NOMO-1 (cell line): ENCODE data around the gene NET1.
"Not testable (repeated sequence)": the region's sequence is repeated elsewhere in the genome, so short reads cannot be mapped to it uniquely, and the experiment has no call there.

Source experiments
- DNase-seq, 2 experiments: peaks; one replicate each; lab custom pipeline; 2025; ENCODE audit not compliant: unreplicated experiment in 2 of 2; lab: John Stamatoyannopoulos, UW

Gene NET1

DNA sequence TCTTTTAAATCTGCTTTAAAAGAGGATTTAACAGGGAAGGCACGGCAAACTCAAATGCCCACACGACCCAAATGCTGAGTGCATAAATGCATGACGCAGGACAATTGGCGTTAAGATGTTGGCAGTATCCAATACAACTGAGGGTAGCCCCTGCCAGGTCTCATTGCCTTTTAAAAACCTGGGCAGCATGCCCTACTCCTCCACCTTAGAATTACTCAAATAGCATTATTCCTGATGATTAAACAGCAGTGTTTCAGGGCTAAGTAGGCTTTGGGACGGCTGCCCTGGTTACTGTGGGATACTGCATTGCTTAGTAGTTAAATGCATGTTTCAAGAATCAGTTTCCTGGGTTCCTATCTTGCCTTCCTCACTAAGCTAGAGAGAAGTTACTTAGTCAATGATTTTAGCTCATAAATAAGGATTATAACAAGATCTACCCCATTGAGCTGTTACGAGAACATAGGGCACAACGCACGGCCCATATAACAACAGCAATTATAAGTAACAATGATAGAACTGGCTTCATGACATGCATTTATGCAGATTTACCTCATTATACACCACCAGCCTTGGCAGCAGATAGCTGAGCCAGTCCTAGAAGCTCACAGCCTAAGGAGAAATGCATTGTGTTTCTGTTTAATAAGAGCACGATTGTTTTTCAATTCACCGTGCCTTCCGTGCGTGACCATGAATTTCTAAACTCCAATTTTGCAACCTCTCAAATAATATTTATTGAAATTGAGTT lies 15.6 kb upstream of the NET1 start:
- no peak for DNase-seq

DNA sequence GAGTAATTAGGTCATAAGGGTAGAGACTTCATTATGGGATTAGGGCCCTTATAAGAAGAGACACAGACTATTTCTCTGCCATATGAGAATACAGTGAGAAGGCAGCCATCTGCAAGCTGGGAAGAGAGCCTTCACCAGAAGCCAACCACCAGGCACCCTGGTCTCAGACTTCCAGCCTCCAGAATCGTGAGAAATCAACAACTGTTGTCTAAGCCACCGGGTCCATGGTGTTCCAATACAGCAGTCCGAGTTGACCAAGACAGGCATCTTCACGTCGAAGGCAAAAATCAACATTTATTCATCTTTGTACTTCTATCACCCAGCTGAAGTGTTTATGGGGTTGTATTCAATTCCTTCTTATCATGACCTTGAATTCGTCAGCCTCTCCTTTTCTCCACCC lies 13.0 kb upstream of the NET1 start:
- DNase-seq, result no peak

DNA sequence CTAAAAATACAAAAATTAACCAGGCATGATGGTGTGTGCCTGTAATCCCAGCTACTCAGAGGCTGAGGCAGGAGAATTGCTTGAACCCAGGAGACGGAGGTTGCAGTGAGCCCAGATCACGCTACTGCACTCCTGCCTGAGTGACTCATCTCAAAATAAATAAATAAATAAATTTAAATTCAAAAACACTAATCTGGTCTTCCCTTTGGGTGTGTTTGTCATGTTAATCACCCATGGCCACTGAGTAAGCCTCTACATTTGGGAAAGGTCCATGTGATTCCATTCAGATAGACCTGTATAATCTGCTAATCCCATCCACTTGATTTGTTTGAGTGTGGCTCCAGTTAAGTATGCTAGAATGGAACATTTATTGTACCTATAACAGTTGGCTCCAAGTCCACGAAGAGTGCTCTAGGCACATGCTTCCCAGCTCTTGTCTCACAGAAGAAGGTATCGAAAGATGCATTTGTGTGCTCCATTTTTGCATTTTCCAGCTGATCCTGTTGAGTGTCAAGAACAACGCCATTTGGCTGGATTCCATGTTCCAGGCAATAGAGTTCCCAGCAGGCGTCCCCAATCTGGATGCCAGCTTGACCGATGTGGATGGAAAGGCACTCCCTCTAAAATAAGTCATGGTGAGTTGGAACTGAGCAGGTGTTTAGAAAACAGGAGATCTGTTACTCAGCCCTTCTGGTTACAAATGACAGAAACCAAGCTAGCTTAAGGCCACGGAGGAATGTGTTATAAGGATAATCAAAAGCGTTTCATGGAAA lies 11.7 kb upstream of the NET1 start:
- DNase-seq, result no peak

DNA sequence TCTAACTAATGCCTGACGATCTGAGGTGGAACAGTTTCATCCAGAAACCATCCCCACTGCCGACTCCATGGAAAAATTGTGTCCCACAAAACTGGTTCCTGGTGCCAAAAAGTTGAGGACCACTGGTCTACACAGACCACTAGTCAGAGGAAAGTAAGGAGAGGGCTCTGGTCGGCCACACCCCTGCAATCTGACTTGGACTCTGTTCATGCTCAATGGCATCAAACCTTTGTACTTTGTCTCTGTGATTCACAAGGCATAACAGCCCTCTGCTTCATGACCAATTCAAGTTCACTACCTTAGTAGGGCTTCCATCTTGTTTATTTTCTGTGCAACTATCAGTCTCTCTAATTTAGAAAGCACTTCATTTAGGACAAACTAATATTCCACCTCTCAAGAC lies 9.6 kb upstream of the NET1 start:
- DNase-seq, result no peak

DNA sequence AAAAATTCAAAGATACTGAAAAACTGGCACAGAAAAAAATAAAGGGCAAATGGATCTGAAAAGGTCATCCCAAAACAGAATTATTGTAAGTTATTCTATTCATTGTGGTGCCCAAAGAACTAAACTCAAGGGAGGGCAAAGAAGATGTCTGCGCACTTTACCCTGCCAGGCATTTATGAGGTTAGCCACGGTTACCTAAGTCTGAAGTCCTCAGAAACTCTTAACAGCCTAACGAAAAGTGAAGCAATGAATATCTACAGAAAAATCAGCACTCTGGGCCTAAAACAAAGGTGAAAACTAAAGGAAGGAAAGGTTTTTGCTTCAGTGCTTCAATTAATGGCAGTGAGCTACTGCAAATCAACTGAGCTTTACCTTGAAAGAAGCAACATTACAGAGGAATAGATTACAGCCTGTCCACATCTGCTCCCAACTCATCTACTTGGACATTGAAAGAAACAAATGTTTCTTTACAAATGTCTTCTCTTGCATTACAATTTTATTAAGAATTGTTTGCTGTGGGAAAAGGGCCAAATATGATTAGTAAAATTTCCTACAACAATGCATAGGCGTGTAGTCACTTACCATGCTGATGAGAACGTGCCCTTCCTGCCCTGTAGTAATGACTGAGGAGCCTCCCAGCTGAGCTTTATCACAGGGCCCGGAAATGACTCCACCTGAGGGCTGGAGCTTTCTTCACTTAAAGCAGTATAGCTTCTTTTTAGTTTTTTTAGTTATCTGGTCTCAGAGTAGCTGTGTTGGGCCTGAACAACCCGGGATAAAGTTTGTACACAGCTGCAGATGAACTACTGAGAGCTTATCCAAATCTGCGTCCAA lies 7.9 kb upstream of the NET1 start, which contains the start of gene TUBAL3:
Gene TUBAL3, minus strand, starts transcription at position 621 of the 834 bp plus-strand sequence. Its CDS starts 36 bp downstream, at position 585.
- DNase-seq, result no peak

DNA sequence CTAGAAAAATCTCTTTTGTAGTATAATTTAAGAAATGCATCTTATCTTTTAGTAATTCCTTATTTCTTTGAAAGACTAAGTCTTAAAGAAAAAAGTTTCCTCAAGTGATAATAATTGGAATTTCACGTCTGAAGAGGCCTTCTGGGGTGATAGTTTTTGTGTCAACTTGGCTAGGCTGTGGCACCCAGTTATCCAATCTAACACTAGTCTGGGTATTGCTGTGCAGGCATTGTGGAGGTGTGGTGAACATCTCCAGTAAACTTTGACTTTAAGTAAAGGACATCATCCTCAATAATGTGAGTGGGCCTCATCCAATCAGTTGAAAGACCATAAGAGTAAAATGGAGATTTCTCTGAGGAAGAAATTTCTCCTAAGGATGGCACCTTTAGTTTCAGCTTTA lies 5.4 kb upstream of the NET1 start:
- no peak for DNase-seq

DNA sequence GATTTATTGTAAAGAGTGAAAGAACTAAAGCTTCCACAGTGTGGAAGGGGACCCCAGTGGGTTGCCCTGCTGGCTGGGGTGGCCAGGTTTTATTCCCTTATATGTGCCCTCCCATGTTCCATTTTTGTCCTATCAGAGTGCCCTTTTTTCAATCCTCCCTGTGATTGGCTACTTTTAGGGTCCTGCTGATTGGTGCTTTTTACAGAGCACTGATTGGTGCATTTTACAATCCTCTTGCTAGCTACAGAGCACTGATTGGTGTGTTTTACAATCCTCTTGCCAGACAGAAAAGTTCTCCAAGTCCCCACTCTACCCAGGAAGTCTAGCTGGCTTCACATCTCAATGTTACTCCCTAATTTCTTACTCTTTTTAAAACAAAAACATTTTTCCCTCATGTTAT lies 1.6 kb upstream of the NET1 start:
- DNase-seq, result not testable (repeated sequence)

DNA sequence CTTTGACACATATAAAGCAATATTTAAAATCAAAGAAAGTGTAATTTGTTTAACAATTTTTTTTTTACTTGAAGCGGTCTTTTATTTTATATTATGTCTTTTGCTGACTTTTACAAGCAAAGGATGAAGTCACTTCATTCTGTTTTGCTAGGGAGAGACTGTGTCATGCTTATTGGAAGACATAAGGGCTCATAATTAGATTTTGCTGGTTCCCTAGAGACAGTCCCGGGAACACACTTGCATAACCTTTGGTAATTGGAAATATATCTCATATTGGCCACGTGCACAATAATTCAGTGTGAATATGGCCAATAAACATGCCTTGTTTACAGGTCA lies 448 bp upstream of the NET1 start:
- DNase-seq, result no peak

DNA sequence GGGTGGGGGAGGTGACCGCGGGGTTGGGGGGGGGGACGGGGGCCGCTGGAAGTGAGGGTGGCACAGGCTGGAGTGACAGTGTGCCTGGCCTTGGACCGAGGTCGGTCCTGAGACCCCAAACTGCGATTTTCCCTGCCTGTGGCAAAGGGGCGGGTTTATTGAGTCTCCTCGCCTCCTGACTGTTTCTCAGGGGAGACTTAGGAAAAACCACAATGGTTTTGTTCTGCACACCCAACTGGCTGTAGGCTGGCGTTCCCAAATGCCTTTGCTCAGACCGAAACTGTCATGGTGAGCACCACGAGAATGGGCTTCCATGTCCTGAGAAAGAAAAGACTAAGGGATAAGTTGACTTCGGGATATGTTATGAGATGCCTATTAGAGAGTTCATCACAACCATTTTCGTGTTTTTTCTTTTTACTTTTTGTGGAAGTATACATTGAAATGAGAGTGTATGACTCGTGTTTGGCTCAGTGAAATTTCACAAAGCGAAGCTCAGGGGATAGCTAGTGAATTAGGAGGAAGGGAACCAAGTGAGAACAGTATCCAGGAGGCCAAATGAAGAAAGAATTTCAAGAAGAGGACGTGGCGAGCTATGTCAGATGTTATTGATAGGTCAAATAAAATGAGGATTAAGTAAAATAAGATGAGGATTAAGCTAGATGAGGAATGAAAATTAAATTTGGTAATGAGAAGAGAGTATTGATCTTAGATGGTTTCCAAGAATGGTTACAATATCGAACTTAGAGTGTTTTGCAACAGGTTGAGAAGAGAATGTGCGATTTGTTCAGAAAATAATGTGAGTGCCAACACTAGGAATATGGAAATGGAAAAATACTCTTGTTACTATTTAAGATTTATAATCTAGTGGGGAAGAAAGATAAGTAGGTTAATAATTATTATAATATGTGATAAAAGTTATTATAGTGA lies 918 bp downstream of the NET1 start:
- DNase-seq, result peak in 1 of 2 experiments; percentile 30

DNA sequence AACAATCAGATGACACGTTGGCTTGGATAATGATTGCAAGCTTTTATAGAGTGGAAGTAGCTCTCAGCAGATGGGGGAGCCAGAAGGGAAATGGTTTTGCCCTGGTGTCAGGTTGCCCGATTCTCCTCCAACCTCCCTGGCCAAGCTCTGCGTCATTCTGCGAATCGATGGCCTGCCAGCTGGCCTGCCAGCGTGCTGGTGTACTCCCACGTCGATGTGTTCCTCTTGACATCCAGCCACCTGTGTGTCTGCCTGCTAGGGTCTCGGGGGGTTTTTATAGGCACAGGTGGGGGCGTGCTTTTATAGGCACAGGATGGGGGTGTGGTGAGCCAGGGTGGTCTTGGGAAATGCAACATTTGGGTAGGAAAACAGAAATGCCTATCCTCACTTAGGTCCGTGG lies 4.6 kb downstream of the NET1 start:
- no peak for DNase-seq

DNA sequence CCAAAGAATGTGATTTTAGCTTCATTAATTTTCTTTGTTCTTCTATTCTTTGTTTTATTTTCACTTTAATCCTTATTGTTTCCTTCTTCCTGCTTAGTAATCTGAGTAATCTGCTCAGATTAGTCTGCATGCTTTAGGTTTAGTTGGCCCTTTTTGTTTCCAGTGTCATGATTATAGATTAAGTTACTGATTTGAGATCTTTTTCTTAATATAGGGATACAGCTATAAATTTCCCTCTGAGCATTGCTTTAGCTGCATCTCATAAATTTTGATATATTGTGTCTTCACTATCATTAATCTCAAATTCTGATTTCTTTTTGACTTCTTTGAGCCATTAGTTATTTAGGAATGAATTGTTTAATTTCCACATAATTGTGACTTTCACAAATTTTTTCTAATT lies 6.2 kb downstream of the NET1 start:
- no peak for DNase-seq

DNA sequence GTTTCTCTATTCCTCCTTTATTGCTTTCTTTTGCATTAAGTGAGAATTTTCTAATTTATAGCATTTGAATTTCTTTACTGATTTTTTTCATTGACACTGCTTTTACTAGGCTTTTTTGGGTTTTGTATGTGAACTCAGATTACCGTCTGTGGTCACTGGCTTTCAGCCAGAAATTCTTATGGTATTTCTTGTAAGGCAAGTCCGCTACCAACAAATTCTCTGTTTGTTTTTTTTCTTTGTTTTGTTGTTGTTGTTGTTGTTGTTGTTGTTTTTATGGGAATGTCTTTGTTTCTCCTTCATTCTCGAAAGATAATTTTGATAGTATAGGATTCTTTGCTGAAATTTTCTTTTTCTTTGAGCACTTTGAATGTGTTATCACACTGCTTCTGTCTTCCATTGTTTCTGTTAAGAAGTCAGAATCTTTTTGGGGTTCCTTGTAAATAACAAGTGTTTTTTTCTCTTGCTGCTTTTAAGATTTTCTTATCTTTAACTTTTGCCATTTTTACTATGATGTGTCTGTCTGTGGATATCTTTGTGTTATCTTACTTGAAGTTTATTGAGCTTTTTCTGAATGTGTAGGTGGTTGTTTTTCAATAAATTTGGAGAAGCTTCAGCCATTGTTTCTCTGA lies 7.2 kb downstream of the NET1 start:
- no peak for DNase-seq

DNA sequence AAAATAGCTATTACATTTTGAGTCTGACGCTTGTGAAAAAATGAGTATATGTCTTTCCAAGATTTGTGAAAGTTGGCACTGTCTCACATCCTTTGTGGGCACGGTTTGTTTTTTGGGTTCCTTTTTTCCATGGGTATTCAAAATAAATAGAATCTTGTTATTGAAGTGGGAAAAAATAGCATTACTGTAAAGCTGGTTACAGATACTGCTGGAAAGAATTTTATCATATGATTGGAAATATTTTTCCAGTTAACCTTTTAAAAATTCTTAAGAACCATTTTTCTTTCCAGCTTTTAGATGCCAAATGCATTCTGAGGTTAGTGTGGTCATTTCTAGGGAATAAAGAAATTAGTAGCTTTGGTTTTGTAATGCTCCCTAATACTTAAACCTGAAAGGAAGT lies 11.4 kb downstream of the NET1 start:
- DNase-seq, result no peak

DNA sequence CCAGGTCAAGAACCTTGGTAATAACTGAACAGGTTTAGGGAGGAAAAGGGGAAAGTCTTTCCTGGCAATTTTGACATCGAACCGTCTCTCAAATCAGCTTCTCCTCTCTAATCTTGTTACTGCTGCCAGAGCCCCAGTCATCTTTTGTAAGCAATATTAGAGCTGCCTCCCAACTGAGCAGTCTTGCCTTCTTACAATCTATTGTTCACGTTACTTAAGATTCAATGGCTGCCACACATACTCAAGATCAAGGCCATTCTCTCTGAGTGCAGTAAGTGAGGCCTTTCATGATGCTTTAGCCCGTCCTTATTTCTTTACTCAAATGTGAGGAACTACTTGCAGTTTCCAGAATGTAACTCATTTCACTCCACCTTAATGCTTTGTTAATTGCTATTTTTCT lies 12.4 kb downstream of the NET1 start:
- DNase-seq, result no peak

DNA sequence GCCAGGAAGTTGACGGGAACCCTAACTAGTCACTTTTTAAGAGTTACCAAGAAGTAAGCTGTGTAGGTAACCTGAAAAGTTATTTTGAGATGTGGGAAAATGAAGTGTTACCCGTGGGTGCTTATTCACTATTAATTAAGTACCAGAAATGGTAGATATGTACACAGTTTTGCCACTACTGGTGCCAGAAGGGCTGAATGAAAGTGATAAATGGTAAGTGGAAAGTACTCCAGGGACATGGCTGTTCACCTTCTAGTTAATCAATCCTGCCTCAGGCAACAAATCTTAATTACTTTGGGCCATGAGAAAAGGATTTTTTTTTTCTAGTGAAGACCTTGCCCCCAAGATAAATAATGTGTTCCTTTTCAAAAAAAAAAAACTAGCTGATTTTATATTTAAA lies 15.8 kb downstream of the NET1 start:
- DNase-seq, result no peak

DNA sequence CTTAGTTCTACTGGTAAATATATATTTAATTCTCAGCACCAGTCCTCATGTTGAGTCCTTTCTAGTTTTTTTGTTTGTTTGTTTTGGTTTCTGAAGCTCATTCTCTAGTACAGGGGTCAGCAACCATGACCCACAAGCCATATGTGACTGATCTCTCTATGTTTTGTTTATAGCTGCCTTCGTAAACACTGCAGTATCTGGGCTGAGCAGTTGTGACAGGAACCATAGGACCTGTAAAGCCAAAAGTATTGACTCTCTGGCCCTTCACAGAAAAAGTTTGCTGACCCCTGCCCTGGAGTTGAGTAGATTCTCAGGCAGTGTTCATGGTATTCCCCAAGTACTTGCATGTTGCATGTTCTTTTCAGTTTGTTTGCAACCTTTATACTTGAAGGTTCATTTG lies 20.8 kb downstream of the NET1 start:
- DNase-seq, result no peak

DNA sequence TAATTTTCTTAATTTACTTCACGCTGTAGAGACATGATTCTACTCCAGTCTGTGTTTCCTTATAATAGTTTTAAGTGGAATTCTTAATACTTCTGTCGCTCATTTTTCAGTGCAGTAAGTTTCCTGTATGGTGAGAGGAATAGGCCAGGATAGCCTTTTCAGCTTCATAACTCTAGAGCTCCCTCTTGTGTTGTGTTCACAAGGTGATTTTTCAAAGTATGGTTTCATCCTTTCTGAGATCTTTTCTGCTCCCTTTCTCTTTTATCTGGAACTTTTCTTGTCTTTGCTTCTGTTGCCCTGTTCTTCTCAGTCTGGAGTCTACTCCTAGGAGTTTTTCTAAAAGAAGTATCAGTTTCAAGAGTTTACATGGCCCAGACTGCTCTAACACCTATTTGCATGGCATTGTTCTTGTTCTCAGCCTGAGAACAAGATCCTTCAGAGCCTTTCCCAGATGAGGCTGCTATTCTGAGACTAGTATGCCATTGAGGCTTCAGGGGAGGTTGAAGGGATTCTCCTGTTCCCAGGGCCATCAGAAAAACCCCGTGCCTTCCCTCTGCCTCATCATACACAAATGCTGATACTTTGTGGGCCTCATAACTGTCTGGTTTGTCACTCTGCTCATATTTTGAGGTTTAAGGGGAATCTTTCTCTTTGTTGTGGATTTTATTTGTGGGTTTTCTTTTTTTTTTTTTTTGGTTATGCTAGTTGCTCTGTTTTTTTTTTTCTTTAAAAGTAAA lies 21.8 kb downstream of the NET1 start:
- DNase-seq, result peak; percentile 5 to 26

DNA sequence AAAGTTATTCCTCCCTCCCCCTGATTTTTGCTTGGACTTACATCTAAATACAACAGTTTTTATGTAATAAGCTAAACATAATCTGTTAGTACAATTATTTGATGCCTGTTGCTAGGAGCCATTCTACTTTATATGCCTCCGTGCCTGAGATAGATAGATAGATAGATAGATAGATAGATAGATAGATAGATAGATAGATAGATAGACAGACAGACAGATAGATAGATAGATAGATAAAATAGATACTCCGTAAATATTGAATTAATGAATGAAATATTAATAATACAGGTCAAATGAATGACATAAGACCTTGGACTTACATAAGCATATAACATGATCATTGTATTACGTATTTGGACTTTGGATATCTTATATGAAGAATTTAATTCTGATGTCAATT lies 23.0 kb downstream of the NET1 start:
- DNase-seq, result no peak

DNA sequence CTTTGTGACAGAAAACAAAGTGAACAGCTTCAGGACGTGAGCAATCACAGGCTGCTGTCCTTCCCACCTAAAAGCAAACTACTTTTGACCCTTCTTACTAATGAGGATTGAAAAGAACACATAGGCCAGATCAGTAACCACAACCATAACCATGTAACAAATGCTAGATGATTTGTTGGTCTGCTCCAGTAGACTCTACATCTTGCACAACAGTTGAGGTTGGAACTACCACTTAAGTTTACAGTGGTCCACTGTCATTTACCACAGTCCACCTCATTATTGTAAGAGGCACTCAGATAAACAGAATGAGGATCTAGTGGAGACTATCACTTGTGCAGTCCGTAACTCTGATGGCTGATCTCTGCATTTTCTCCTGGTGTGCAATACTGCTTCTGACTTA lies 27.8 kb downstream of the NET1 start:
- DNase-seq, result peak in 1 of 2 experiments; percentile 2
